Colon (tissue), 2 donors: ENCODE data around the gene CFTR.
"Not testable (repeated sequence)": the region's sequence is repeated elsewhere in the genome, so short reads cannot be mapped to it uniquely, and the experiment has no call there.

Experiments
- FAIRE-seq: peaks from 2 replicates; lab custom pipeline; 2012; peaks lifted over from hg19 to GRCh38; lab: Jason Lieb, UNC
- donor health status: control.
- donor health status: control.

The CFTR gene

DNA sequence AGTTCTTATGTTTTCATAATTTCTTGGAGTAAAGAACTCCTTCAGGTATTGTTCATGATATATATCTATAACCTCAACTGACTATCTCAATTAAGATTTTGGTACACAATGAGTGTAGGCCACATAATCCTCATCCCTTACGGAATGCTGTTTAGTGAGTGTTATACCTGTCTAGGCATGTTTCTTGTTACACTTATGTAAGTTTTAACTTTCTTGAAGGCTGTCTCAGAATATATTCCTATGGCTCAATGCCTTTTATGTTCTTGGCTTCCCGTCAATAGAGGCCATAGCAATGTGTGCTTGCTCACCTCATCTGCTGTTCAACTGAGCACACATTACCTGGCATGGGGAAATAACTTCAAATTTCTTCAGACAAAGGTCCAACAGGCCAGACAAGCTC, 208.3 kb downstream of the CFTR start:
- FAIRE-seq, result no peak

DNA sequence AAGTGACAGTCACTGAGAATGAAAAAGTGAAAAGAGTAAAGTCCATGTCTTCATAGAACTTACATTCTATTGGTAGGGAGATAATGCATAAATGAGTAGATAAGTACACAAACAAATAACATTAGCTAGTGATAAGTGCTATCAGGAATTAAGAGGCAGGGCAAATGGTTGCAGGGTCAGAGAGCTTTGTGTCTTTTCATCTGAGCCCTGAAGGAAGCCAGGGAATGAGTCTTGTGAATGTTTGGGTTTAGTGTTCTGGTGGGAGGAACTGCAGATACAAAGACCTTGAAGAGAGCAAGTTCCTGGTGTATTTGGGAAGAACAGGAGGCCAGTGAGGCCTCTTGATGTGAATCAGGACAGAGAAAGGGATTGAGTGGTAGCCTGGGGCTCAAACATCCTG, 209.6 kb downstream of the CFTR start:
- no peak for FAIRE-seq

DNA sequence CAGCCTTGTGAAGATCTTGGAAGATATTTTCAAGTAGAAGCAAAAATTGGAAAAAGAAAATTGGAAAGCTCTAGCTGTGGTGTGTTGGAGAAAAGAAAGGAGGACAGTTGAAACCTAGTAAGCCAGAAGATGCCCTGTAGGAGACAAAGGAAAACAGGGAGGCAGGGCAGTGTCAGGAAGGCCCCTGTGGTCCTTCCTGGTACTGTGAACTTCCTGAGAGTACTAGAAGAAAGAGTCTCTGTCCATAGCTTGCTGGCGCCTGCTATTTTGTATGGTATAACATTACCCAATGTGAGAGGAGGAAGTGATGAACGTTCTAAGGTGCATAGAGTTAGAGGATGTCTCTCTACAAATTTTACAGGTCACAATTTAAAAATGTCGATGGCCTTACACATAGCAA, 210.3 kb downstream of the CFTR start:
- no peak for FAIRE-seq

DNA sequence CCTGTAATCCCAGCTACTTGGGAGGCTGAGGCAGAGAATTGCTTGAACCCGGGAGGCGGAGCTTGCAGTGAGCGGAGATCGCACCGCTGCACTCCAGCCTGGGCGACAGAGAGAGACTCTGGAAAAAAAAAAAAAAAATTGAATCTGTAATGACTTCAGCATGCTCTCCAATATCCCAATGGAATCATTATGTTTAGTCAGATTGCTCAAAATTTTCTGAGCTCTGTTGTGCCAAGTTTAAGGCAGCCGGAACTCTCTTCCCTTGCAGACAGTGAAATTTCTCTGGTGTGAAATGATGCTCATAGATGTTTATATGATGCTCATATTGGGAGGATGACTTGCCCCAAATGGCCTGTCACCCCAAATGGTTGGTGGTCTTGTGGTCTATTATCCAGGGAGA, 212.5 kb downstream of the CFTR start:
- no peak for FAIRE-seq

DNA sequence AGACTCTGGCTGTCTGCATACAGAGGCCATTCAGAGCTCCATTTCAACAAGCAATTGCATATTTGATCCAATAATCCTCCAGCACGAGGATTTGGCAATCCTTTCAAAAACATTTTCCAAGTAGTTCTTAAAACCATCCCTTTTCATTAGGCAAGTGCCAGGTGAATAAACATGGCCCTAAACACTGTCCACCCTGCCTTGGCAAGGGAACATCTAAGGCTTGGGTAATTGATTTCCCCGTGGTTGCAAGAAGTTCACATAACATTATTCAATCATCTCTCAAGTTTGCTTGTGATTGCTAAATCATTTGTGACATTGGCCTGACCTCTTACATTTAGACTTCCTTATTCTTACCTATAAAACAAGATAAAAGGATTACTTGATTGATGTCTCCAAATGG, 218.2 kb downstream of the CFTR start:
- FAIRE-seq, result no peak

DNA sequence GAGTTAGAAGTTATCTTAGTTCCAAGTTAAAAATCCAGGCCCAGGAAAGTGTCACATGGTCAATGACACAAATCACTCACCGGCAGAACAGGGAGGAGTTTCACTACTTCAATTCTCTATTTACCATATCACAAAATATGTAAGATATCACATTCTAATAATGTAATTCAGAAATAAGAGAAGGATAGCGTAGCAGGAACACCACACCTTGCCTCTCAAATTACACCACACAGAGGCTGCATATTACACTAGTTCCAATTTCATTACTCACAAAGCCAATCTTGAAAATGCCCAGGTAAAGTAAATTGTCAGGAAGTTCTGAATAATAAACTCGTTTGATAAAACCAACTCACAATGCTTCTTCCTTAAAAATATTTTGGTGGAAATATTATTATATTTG, 224.2 kb downstream of the CFTR start:
- no peak for FAIRE-seq

DNA sequence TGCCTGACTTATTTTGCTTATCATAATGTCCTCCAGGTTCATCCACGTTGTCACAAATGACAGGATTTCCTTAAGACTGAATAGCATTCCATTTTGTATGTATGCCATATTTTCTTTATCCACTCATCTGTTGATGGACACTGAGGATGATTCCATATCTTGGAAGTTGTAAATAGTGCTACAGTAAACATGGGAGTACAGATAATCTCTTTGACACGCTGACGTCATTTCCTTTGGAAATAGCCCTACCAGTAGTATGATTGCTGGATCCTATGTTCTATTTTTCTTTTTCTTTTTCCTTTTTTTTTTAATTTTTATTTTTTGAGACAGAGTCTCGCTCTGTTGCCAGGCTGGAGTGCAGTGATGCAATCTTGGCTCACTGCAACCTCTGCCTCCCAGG, 225.8 kb downstream of the CFTR start:
- no peak for FAIRE-seq

DNA sequence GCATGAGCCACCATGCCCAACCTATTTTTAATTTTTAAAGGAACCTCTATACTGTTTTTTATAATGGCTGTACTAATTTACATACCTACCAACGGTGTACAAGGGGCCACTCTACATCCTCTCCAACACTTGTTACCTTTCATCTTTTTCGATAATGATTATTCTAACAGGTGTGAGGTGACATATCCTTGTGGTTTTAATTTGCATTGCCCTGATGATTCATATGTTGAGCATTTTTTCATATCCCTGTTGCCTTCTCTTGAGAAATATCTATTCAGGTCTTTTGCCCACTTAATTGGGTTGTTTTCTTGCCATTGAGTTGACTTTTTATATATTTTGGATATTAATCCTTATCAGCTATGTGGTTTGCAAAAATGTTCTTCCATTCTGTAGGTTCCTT, 226.4 kb downstream of the CFTR start:
- no peak for FAIRE-seq

DNA sequence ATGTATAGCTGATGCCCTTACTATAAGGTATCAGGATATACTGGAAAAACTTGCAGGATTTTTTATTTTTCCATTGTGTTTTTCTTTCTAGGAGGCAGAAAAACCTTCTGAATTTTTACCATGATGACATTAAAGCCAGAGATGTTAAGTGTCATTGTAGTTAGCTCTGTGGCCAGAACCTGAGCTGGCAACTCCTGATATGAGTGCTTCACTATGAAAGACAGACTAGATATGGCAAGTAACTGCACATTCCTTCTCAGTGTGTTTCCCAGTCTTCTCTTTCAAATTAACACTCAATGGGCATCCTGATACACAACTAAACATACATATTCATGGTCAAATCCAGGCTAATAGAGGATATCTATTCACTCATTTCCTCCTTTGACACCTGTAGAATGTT, 227.3 kb downstream of the CFTR start:
- FAIRE-seq, result no peak

DNA sequence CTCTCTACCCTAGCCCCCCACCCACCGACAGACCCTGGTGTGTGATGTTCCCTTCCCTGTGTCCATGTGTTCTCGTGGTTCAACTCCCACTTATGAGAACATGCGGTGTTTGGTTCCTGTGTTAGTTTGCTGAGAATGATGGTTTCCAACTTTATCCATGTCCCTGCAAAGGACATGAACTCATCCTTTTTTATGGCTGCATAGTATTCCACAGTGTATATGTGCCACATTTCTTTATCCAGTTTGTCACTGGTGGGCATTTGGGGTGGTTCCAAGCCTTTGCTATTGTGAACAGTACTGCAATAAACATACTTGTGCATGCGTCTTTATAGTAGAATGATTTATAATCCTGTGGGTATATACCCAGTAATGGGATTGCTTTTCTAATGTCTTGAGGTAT, 228.3 kb downstream of the CFTR start:
- FAIRE-seq, result not testable (repeated sequence)

DNA sequence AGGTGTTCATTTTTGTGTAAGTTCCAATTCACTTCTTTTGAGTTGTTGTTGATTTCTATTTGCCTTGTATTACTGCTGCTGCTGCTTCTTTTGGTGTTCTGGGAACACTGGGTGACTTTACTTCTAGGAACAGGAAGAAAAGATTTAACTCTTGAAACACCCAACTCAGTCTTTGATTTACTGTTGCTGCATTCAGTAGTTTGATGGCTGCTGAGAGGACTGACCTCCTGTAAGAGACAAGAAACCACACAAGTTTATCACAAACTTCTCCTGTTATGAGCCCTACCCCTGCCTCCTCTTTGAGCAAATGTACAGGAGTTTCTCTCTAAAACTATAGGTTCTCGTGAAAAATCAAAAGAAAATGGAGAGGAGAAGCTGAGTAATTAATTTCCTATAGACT, 231.7 kb downstream of the CFTR start:
- no peak for FAIRE-seq

DNA sequence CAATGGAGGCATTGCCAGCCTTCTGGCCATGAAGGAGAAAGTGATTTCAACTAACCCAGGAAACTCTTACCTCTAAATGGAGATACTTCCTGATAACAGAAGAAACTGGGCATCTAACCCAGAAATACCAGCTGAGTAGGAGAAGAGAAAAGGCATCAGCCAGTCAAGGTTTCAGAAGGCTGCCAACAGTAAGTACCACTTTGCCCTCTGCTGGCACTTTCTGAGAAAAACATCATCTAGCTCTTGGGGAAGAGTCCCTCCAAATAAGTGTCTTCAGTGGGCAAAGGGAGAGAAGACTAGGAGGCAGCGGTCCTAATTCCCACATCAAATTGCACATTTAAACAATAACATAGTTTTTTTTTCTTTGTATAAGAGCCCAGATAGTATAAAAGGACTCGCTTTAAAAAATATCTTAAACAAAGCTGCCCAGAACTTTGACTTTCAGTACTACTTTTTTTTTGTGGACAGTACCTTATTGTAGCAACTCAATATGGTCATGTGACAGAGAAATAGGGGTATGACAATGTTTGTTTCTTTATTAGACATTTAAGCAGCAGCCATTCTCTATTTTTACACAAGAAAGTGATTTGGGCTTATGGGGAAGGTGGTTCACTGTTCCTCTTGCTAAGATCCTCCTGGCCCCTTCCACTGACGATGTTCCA, 236.1 kb downstream of the CFTR start:
- no peak for FAIRE-seq

DNA sequence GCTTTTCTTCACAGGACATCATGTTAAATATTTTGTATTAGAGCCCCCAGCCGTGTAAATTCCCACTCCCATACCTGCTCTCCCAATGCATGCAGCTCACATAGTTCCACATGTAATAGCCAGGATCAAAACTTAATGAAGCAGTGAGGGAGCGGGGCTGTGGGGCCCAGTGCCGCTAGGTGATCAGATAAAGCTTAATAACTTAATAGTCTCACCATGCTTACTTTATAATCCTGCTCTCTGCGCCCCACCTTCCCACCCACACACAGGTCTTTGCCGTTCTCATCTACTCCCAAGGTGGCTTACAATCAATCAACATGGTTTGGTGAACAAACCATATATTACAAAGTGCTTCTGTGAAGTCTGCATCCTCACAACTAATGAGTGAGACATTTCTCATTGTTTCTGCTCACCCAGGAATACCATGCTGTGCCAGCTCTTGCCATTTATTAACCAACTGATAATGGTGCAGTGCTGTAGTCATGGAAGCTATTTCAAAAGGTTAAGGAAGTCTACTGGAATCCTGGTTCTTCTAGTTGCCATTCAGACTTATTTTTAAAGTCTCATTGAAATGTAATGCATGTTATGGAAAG, 237.0 kb downstream of the CFTR start:
- no peak for FAIRE-seq

DNA sequence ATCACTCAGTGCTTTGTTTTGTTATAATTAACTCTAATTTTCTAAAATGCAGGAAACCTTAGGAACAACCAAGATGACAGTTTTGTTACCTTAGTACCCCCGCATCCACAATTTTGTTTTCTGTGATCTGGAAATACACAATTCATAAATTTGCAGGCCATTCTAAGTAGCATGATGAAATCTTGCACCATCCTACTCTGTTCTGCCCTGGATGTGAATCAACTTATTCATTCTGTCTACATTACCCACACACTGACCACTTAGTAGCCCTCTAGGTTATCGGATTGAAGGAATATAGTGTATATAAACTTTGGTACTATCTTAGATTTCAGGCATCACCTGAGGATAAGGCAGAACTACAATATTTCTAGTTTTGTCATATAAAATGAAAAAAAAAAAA, 237.5 kb downstream of the CFTR start:
- no peak for FAIRE-seq
